ENCODE results near the gene TTBK2. TPM values are rescaled to one million over a fixed set of nuclear protein-coding genes. Genes with fewer than 3 reads are reported as not detected.
"Not testable (repeated sequence)": the region's sequence is repeated elsewhere in the genome, so short reads cannot be mapped to it uniquely, and the experiment has no call there.

The TTBK2 gene
- total RNA-seq (2022): 25.5 and 26.8 TPM in 2 replicates
- Bru-seq, nascent RNA: percentile 75 among the genes with signal in this experiment
- BruChase-seq, experiment 1, labeled RNA remaining after a 6-hour chase: percentile 83 among the genes with signal in this experiment
- percentile 78 among the genes with signal in this experiment for BruChase-seq, experiment 2, labeled RNA remaining after a 2-hour chase
- long read RNA-seq, full-length matches to known transcripts: 2 of 27 reads
- long read RNA-seq, partial matches to known transcripts: 1 of 27 reads
- long read RNA-seq, other reads (novel, unspliced or antisense): 24 of 27 reads

- no peak for TF ChIP-seq CTCF (IDR thresholded peaks at IDR 0.05; ENCODE audit: unreplicated experiment)
- no TSS peak for BruUV-seq (replicated peaks)
- Mint-ChIP-seq H3K4me1 (ENCODE audit: insufficient read depth, unreplicated experiment) (peaks cover 6% of the 10 kb centered on the region), H3K4me3 (ENCODE audit: unreplicated experiment) (peak within 1 kb of the TSS; percentile 85), H3K9me3 (ENCODE audit: unreplicated experiment) (no peaks in the 10 kb centered on the region), H3K27ac (ENCODE audit: low read depth, unreplicated experiment) (peak within 1 kb of the TSS; percentile 74), H3K36me3 (ENCODE audit: insufficient read depth, unreplicated experiment) (peaks cover 4% of the 10 kb centered on the region), H3K27me3 (ENCODE audit: insufficient read depth, unreplicated experiment) (no peaks in the 10 kb centered on the region)
- ChIA-PET POLR2A (interaction anchor here (0.6 to 1.7 kb wide), 10 partner anchors 9 to 345 kb away, joined by 3 to 6 read pairs (median 4); partner anchors contain the start of gene STARD9), CTCF (interaction anchor here (1.6 kb wide), 1 partner anchor 181 kb away, joined by 3 read pairs; no protein-coding TSS in a partner anchor)
- DNase-seq (ENCODE audit: unreplicated experiment): peak; percentile 98
- intact Hi-C loops (cut with micrococcal nuclease): no loop called here
These were observed at the start of gene TTBK2 for GRCh38 chr15:42920519-42921341. TTBK2 (minus strand) TSS chr15:42920778; CDS start chr15:42878617, 42,161 bp downstream.

GRCh38 chr15:42964476-42964875 is 43.9 kb upstream of the TTBK2 start:
- BruUV-seq (replicated peaks): no TSS peak
- Mint-ChIP-seq H3K9me3 (ENCODE audit: unreplicated experiment) (no peaks in the 10 kb centered on the region), H3K27ac (ENCODE audit: low read depth, unreplicated experiment) (no peak overlapping the region), H3K36me3 (ENCODE audit: insufficient read depth, unreplicated experiment) (peaks cover 89% of the 10 kb centered on the region), H3K4me3 (ENCODE audit: unreplicated experiment) (no peak overlapping the region), H3K4me1 (ENCODE audit: insufficient read depth, unreplicated experiment) (no peaks in the 10 kb centered on the region), H3K27me3 (ENCODE audit: insufficient read depth, unreplicated experiment) (no peaks in the 10 kb centered on the region)
- ChIA-PET CTCF (no interaction called here), POLR2A (no interaction called here)
- intact Hi-C loops (cut with micrococcal nuclease): no loop called here
- no peak for TF ChIP-seq CTCF (IDR thresholded peaks at IDR 0.05; ENCODE audit: unreplicated experiment)
- no peak for DNase-seq (ENCODE audit: unreplicated experiment)

GRCh38 chr15:42955518-42955917 is 34.9 kb upstream of the TTBK2 start:
- H3K9me3 Mint-ChIP-seq (ENCODE audit: unreplicated experiment): peaks cover 7% of the 10 kb centered on the region
- POLR2A ChIA-PET: interaction anchor here (0.6 to 1.3 kb wide), 6 partner anchors 9 to 678 kb away, joined by 3 to 6 read pairs (median 4); no protein-coding TSS in a partner anchor
- intact Hi-C loops (cut with micrococcal nuclease): no loop called here
- no peak overlapping the region for H3K4me3 Mint-ChIP-seq (ENCODE audit: unreplicated experiment)
- no peaks in the 10 kb centered on the region for H3K27me3 Mint-ChIP-seq (ENCODE audit: insufficient read depth, unreplicated experiment)
- BruUV-seq (replicated peaks): no TSS peak
- CTCF ChIA-PET: interaction anchor here (1.0 to 1.8 kb wide), 2 partner anchors 30 to 220 kb away, joined by 3 to 5 read pairs; no protein-coding TSS in a partner anchor
- peaks cover 87% of the 10 kb centered on the region for H3K36me3 Mint-ChIP-seq (ENCODE audit: insufficient read depth, unreplicated experiment)
- H3K4me1 Mint-ChIP-seq (ENCODE audit: insufficient read depth, unreplicated experiment): peaks cover 5% of the 10 kb centered on the region
- no peak for DNase-seq (ENCODE audit: unreplicated experiment)
- TF ChIP-seq CTCF (IDR thresholded peaks at IDR 0.05; ENCODE audit: unreplicated experiment): no peak
- no peak overlapping the region for H3K27ac Mint-ChIP-seq (ENCODE audit: low read depth, unreplicated experiment)

GRCh38 chr15:42954291-42954690 is 33.7 kb upstream of the TTBK2 start:
- POLR2A ChIA-PET: interaction anchor here (1.8 kb wide), 1 partner anchor 34 kb away, joined by 5 read pairs; no protein-coding TSS in a partner anchor
- TF ChIP-seq CTCF (IDR thresholded peaks at IDR 0.05; ENCODE audit: unreplicated experiment): no peak
- H3K27me3 Mint-ChIP-seq (ENCODE audit: insufficient read depth, unreplicated experiment): no peaks in the 10 kb centered on the region
- no peak overlapping the region for H3K4me3 Mint-ChIP-seq (ENCODE audit: unreplicated experiment)
- CTCF ChIA-PET: interaction anchor here (0.7 to 1.8 kb wide), 3 partner anchors 28 to 1686 kb away, joined by 3 to 5 read pairs (median 3); no protein-coding TSS in a partner anchor
- no peak for DNase-seq (ENCODE audit: unreplicated experiment)
- peaks cover 7% of the 10 kb centered on the region for H3K9me3 Mint-ChIP-seq (ENCODE audit: unreplicated experiment)
- no TSS peak for BruUV-seq (replicated peaks)
- H3K36me3 Mint-ChIP-seq (ENCODE audit: insufficient read depth, unreplicated experiment): peaks cover 87% of the 10 kb centered on the region
- H3K4me1 Mint-ChIP-seq (ENCODE audit: insufficient read depth, unreplicated experiment): peaks cover 5% of the 10 kb centered on the region
- no peak overlapping the region for H3K27ac Mint-ChIP-seq (ENCODE audit: low read depth, unreplicated experiment)
- intact Hi-C loops (cut with micrococcal nuclease): no loop called here

- POLR2A ChIA-PET; intact Hi-C loops (cut with micrococcal nuclease); H3K27me3 Mint-ChIP-seq (ENCODE audit: insufficient read depth, unreplicated experiment); CTCF ChIA-PET; H3K4me3 Mint-ChIP-seq (ENCODE audit: unreplicated experiment); BruUV-seq (replicated peaks); H3K4me1 Mint-ChIP-seq (ENCODE audit: insufficient read depth, unreplicated experiment); DNase-seq (ENCODE audit: unreplicated experiment); H3K27ac Mint-ChIP-seq (ENCODE audit: low read depth, unreplicated experiment); H3K9me3 Mint-ChIP-seq (ENCODE audit: unreplicated experiment): not testable (repeated sequence)
- H3K36me3 Mint-ChIP-seq (ENCODE audit: insufficient read depth, unreplicated experiment): peaks cover 86% of the 10 kb centered on the region
These were observed 28.3 kb upstream of the TTBK2 start for GRCh38 chr15:42948898-42949297.

Data from MCF 10A (cell line).